ENCODE results near the gene ZSWIM8. TPM values are rescaled to one million over a fixed set of nuclear protein-coding genes. Genes with fewer than 3 reads are reported as not detected.

ZSWIM8 gene
- total RNA-seq, 1 donor from 2014 or later = 46.2 TPM

- Histone ChIP-seq H3K4me3 (no peak overlapping the region), H3K4me1 (no peaks in the 10 kb centered on the region), H3K9me3 (replicated peaks) (no peaks in the 10 kb centered on the region), H3K36me3 (peaks cover 100% of the 10 kb centered on the region), H3K27ac (replicated peaks) (no peak overlapping the region), H3K27me3 (ENCODE audit: low read depth) (no peaks in the 10 kb centered on the region)
- TF ChIP-seq CTCF (IDR thresholded peaks at IDR 0.05; ENCODE audit: borderline replicate concordance) = no peak
- DNase-seq = no peak
- intact Hi-C loops (cut with micrococcal nuclease) = no loop called here
Measured at GRCh38 chr10:73798087-73798486, 12.7 kb downstream of the ZSWIM8 start.

DNA sequence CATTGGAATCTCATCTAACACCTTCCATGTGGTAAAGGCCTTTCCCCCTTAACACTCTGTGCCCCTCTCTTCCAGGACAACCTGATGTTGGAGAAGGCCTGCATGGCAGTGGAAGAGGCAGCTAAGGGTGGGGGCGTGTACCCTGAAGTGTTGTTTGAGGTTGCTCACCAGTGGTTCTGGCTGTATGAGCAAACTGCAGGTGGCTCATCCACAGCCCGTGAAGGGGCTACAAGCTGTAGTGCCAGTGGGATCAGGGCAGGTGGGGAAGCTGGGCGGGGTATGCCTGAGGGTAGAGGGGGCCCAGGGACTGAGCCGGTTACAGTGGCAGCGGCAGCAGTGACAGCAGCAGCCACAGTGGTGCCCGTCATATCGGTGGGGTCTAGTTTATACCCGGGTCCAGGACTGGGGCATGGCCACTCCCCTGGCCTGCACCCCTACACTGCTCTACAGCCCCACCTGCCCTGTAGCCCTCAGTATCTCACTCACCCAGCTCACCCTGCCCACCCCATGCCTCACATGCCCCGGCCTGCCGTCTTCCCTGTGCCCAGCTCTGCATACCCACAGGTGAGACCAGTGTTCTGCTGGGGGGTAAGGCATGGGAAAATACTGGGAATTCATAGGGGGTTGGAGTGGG is 13.6 kb downstream of the ZSWIM8 start:
- Histone ChIP-seq H3K4me3 (no peak overlapping the region), H3K36me3 (peaks cover 100% of the 10 kb centered on the region), H3K4me1 (no peaks in the 10 kb centered on the region), H3K27ac (replicated peaks) (no peak overlapping the region), H3K9me3 (replicated peaks) (no peaks in the 10 kb centered on the region), H3K27me3 (ENCODE audit: low read depth) (no peaks in the 10 kb centered on the region)
- no peak for DNase-seq
- intact Hi-C loops (cut with micrococcal nuclease) = no loop called here
- no peak for TF ChIP-seq CTCF (IDR thresholded peaks at IDR 0.05; ENCODE audit: borderline replicate concordance)

DNA sequence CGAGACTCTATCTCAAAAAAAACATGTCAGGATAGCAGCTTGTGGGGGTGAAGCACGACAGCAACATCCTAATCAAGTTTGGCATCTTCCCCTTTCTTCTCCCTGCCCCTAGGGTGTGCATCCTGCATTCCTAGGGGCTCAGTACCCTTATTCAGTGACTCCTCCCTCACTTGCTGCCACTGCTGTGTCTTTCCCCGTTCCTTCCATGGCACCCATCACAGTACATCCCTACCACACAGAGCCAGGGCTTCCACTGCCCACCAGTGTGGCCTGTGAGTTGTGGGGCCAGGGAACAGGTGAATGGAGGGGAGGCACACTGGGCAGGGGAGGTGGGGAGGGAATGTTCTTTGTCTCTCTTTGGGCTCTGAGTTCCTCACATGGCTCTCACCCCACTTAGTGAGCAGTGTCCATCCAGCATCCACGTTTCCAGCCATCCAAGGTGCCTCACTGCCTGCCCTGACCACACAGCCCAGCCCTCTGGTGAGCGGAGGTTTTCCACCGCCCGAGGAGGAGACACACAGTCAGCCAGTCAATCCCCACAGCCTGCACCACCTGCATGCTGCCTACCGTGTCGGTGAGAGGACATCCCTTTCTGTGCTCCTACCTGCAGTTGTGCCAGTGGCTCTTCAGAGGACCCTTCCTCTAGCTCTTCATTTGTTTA is 14.6 kb downstream of the ZSWIM8 start:
- Histone ChIP-seq H3K4me3 (no peak overlapping the region), H3K9me3 (replicated peaks) (no peaks in the 10 kb centered on the region), H3K27ac (replicated peaks) (no peak overlapping the region), H3K27me3 (ENCODE audit: low read depth) (no peaks in the 10 kb centered on the region), H3K36me3 (peaks cover 100% of the 10 kb centered on the region), H3K4me1 (no peaks in the 10 kb centered on the region)
- no peak for TF ChIP-seq CTCF (IDR thresholded peaks at IDR 0.05; ENCODE audit: borderline replicate concordance)
- intact Hi-C loops (cut with micrococcal nuclease) = no loop called here
- DNase-seq = no peak

DNA sequence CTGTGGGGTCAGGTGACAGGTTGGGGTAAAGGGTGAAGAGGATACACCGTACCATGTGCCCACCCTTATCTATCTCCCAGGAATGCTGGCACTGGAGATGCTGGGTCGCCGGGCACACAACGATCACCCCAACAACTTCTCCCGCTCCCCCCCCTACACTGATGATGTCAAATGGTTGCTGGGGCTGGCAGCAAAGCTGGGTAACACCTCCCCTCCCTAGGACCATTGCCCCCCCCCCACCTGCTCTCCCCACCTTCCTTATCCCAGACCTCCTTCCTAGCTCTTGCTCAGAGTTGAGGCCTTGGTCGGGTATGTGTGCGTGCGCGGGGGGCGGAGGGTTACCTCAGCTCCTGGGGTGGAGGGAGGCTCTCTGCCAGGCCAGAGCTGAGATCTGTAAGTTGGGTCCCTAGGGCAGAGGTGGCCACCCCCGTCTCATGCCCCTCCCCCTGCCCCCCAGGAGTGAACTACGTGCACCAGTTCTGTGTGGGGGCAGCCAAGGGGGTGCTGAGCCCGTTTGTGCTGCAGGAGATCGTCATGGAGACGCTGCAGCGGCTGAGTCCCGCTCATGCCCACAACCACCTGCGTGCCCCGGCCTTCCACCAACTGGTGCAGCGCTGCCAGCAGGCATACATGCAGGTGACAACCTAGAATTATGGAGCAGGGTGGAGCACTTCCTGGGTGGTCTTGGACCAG is 15.3 kb downstream of the ZSWIM8 start:
- intact Hi-C loops (cut with micrococcal nuclease) = no loop called here
- Histone ChIP-seq H3K27me3 (ENCODE audit: low read depth) (no peaks in the 10 kb centered on the region), H3K4me1 (no peaks in the 10 kb centered on the region), H3K4me3 (no peak overlapping the region), H3K27ac (replicated peaks) (no peak overlapping the region), H3K9me3 (replicated peaks) (no peaks in the 10 kb centered on the region), H3K36me3 (peaks cover 100% of the 10 kb centered on the region)
- DNase-seq = peak; percentile 12
- TF ChIP-seq CTCF (IDR thresholded peaks at IDR 0.05; ENCODE audit: borderline replicate concordance) = no peak

- Histone ChIP-seq H3K36me3 (peaks cover 100% of the 10 kb centered on the region), H3K27ac (replicated peaks) (no peak overlapping the region), H3K4me1 (no peaks in the 10 kb centered on the region), H3K9me3 (replicated peaks) (no peaks in the 10 kb centered on the region), H3K4me3 (no peak overlapping the region), H3K27me3 (ENCODE audit: low read depth) (no peaks in the 10 kb centered on the region)
- no peak for DNase-seq
- TF ChIP-seq CTCF (IDR thresholded peaks at IDR 0.05; ENCODE audit: borderline replicate concordance) = no peak
- intact Hi-C loops (cut with micrococcal nuclease) = no loop called here
Measured at GRCh38 chr10:73801253-73801590, 15.8 kb downstream of the ZSWIM8 start.
